Measurements from ENCODE around the gene TMEM179.
"Not testable (repeated sequence)": the region's sequence is repeated elsewhere in the genome, so short reads cannot be mapped to it uniquely, and the experiment has no call there.

The TMEM179 gene

GRCh38 chr14:104585966-104586697 is 18.4 kb downstream of the TMEM179 start:
- no peak for DNase-seq

DNA sequence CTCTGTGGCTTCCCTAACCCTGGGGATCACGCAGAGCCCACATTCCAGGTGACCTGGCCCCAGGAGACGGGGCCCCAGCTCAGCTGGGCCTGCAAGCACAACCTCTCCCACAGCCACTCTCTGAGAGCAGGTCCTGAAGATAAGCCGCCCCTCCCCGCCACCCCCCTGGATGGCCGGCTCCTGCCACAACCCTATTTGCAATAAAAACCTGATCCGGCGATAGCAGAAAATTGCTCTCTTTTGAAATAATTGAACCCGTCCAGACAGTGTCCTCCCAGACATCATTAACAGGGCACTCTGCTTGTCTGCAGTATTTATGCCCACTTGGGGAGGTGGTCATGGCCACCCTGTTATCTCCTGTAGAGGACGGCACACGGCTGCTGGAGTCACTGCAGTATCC is 20.0 kb downstream of the TMEM179 start:
- DNase-seq, result no peak

GRCh38 chr14:104583424-104584306 is 20.9 kb downstream of the TMEM179 start:
- no peak for DNase-seq

- no peak for DNase-seq
These were observed 21.9 kb downstream of the TMEM179 start for GRCh38 chr14:104582662-104583061.

- no peak for DNase-seq
These were observed 22.6 kb downstream of the TMEM179 start for GRCh38 chr14:104582005-104582404.

GRCh38 chr14:104581521-104581920 is 23.1 kb downstream of the TMEM179 start:
- DNase-seq, result no peak

DNA sequence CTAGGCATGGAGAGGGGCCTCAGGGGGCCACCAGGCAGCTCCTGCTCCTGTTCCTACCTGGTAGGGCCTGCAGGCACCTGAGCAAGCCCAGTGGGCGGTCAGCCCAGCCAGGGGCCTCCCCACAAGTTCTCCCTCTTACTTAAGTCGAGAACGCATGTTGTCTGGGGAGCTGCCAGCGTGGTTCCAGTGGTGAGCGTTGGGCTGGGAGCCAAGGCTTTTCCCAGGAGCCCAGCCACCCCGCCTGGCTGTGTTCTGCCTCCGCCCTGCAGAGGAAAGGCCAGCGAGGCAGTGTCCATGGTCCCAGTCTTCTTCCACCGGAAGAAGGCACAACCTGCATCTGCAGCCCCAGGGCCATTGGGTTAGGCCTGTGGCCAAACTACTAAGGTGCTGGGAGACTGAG is 23.6 kb downstream of the TMEM179 start:
- no peak for DNase-seq

- not testable (repeated sequence) for DNase-seq
These were observed 24.6 kb downstream of the TMEM179 start for GRCh38 chr14:104579939-104580338.

DNA sequence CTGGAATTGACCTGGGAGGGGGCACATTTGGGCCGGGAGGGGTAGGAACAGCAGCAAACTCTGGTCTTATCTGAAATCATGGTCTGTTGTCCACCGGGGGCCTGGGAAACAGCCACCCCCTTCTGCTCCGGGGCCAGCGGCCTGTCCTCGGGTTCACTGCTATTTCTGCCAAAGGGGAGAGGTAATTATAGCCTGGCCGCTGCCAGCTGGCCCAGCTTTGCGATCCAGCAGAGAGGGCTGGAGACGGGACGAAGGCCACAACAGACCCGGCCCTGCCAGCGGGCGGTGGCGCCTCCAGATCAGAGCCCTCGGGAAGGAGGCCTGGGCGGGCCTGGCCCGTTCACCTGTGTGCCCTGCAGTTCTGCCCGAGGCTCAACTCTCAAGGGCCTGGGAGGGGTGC is 25.1 kb downstream of the TMEM179 start, which contains the start of gene C14orf180:
C14orf180 (plus strand) TSS at position 258 of the 400 bp plus-strand sequence. CDS start 6,667 bp downstream, outside the sequence.
- DNase-seq, result no peak

DNA sequence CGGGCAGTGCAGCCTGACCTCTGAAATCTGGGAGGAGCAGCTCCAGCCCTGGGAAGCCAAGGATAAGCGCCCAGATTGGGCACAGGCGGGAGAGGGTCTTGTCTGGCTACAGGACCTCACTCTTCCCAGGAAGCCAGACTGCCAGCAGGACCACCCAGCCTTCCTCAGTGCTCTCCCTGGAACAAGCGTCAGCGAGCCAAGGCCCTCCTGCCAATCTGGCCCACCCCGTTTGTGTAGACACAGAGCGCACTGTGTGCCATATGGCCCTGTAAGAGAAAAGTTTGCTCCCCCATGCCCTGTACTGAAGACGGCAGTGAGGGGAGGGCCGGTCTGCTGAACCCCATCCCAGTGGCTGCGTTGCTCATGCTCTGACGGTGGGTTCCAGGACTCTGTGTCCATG is 26.3 kb downstream of the TMEM179 start:
- no peak for DNase-seq

- no peak for DNase-seq
These were observed 26.7 kb downstream of the TMEM179 start for GRCh38 chr14:104577847-104578301.

DNA sequence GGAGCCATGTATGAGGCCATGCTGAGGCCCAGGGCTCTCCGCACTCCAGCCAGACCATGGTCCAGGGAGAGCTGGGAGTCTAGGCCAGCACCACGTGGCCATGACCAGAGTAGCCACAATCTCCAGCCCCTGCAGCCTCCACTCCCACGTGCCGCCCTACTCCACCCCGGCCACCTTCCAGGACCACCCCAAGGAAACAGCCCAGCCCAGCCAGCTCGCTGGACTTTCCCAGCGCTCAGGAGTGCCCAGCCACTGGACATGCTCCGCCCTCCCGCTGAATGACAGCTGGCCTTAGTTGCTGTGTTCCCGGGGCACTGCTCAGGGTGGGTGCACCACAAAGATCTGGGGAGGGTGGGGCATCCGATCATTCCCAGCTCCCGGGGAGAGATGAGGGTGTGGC is 27.1 kb downstream of the TMEM179 start:
- DNase-seq, result no peak

- no peak for DNase-seq
These were observed 27.6 kb downstream of the TMEM179 start for GRCh38 chr14:104576970-104577332.

- DNase-seq, result no peak
These were observed 28.2 kb downstream of the TMEM179 start for GRCh38 chr14:104576232-104576969.

GRCh38 chr14:104574978-104575583 is 29.5 kb downstream of the TMEM179 start:
- DNase-seq, result no peak

- no peak for DNase-seq
These were observed 30.0 kb downstream of the TMEM179 start for GRCh38 chr14:104574536-104574935.

DNA sequence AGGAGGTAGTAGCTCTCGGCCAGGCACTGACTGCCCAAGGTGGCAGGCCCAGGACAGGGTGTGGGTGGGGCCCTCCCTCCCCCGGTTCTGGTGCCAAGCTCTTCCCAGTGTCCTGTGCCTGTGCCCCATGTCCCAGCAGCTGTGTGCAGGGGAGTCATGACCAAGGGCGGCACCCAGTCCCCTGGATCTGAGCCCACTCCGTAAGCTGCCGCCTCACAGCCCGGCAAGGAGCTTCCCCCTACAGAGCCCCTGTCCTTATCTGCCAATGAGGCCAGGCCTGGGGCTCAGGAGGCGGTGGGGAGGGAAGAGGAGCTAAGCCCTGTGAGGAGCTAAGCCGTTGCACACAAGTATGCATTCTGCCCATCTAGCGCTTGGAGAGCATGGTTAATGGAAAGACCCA is 30.6 kb downstream of the TMEM179 start:
- DNase-seq, result no peak

GRCh38 chr14:104572668-104573067 is 31.9 kb downstream of the TMEM179 start:
- no peak for DNase-seq

DNA sequence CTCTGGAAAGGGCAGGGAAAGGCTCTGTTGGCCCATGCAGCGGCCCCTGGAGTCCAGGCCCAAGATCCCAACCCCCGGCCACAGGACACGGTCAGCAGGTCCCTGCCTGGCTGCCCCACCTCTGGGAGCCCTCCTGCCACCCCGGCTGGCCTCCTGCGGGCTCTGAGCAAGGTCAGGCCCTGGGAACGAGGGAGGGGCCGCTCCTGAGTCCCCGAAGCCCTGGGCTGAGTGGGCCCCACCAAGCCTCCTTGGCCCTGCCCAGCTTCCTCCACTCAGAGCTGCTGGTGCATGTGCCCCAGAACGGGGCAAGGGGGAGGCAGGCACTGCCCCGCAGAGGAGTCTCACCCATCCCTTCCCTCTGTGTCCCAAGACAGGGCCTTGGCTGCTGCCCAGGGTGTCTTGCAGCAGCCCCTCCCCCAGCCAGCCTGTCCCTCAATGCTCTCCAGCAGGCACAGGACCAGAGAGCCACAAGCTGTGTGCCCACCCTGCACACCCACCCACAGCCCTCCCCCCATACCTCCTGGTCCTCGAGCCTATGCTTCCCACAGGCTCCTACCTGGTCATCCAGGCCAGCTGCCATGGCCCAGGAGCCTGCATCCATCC is 32.4 kb downstream of the TMEM179 start:
- no peak for DNase-seq

GRCh38 chr14:104571246-104571645 is 33.3 kb downstream of the TMEM179 start:
- DNase-seq, result no peak

GRCh38 chr14:104569435-104569834 is 35.1 kb downstream of the TMEM179 start:
- no peak for DNase-seq

DNA sequence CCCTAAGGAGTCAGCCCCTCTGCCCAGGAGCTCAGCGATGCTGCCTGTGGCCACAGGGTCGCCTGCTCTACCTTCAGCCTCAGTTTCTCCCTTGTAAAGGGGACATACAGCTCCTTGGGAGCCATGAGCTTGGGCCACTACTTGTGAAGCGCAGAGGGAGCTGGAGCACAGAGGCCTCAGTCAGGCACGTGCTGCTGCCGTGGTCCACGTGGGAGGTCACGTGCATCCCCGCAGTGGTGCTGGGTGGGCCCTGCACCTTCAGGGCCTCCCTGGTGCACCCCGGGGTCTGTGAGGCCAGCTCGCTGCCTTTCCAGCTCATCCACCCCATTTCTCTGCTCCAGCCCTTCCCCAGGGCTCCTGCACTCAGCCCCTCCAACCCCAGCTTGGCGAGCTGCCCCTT is 36.0 kb downstream of the TMEM179 start:
- DNase-seq, result no peak

- DNase-seq, result no peak
These were observed 36.7 kb downstream of the TMEM179 start for GRCh38 chr14:104567957-104568225.
